ENCODE results near the gene RNF212B.
"Not testable (repeated sequence)": the region's sequence is repeated elsewhere in the genome, so short reads cannot be mapped to it uniquely, and the experiment has no call there.

RNF212B gene
- 0 reads per million in 2 experiments for total RNA-seq

- peak; percentile 67 for DNase-seq (ENCODE audit: low read depth)
Observed at GRCh38 chr14:23237772-23238594, at the start of gene RNF212B. Gene RNF212B (plus strand): TSS chr14:23237936. CDS start chr14:23240346, 2,410 bp downstream.

- no peak for DNase-seq (ENCODE audit: low read depth)
Observed at GRCh38 chr14:23193432-23193831, 44.3 kb upstream of the RNF212B start.

GRCh38 chr14:23195552-23196101, 42.1 kb upstream of the RNF212B start:
- DNase-seq (ENCODE audit: low read depth): no peak

GRCh38 chr14:23196487-23196886, 41.2 kb upstream of the RNF212B start:
- not testable (repeated sequence) for DNase-seq (ENCODE audit: low read depth)

- not testable (repeated sequence) for DNase-seq (ENCODE audit: low read depth)
Observed at GRCh38 chr14:23199141-23199540, 38.6 kb upstream of the RNF212B start.

GRCh38 chr14:23202001-23202400, 35.7 kb upstream of the RNF212B start:
- DNase-seq (ENCODE audit: low read depth): no peak

- no peak for DNase-seq (ENCODE audit: low read depth)
Observed at GRCh38 chr14:23206422-23207145, 31.2 kb upstream of the RNF212B start.

GRCh38 chr14:23207146-23207540, 30.6 kb upstream of the RNF212B start:
- DNase-seq (ENCODE audit: low read depth): no peak

GRCh38 chr14:23208324-23208723, 29.4 kb upstream of the RNF212B start:
- DNase-seq (ENCODE audit: low read depth): no peak

GRCh38 chr14:23209651-23210423, 27.9 kb upstream of the RNF212B start:
- DNase-seq (ENCODE audit: low read depth): no peak

GRCh38 chr14:23215421-23215820, 22.3 kb upstream of the RNF212B start:
- DNase-seq (ENCODE audit: low read depth): no peak

GRCh38 chr14:23217032-23218020, 20.4 kb upstream of the RNF212B start:
- no peak for DNase-seq (ENCODE audit: low read depth)

- no peak for DNase-seq (ENCODE audit: low read depth)
Observed at GRCh38 chr14:23219075-23219474, 18.7 kb upstream of the RNF212B start.

GRCh38 chr14:23224958-23225357, 12.8 kb upstream of the RNF212B start:
- not testable (repeated sequence) for DNase-seq (ENCODE audit: low read depth)

- no peak for DNase-seq (ENCODE audit: low read depth)
Observed at GRCh38 chr14:23227566-23227965, 10.2 kb upstream of the RNF212B start.

- no peak for DNase-seq (ENCODE audit: low read depth)
Observed at GRCh38 chr14:23228812-23229211, 8.9 kb upstream of the RNF212B start.

- DNase-seq (ENCODE audit: low read depth): not testable (repeated sequence)
Observed at GRCh38 chr14:23232241-23232808, 5.4 kb upstream of the RNF212B start.

GRCh38 chr14:23240661-23241060, 2.9 kb downstream of the RNF212B start:
- DNase-seq (ENCODE audit: low read depth): no peak

GRCh38 chr14:23241061-23241715, 3.5 kb downstream of the RNF212B start:
- not testable (repeated sequence) for DNase-seq (ENCODE audit: low read depth)

GRCh38 chr14:23242076-23242475, 4.3 kb downstream of the RNF212B start:
- no peak for DNase-seq (ENCODE audit: low read depth)

All from T follicular helper cell (primary cell).